Metanephros (tissue), 1 donor: ENCODE measurements around the gene ADGRG6. TPM values are rescaled to one million over a fixed set of nuclear protein-coding genes. Genes with fewer than 3 reads are reported as not detected.

Experiments
- total RNA-seq: library from RNA; depleted of rRNA; stranded (reverse); fragments of >200 nt; gene quantifications from one replicate; pipeline ENCODE4 v1.2.3, GENCODE V29; 2014

ADGRG6 gene
- 37.0 TPM for total RNA-seq

DNA sequence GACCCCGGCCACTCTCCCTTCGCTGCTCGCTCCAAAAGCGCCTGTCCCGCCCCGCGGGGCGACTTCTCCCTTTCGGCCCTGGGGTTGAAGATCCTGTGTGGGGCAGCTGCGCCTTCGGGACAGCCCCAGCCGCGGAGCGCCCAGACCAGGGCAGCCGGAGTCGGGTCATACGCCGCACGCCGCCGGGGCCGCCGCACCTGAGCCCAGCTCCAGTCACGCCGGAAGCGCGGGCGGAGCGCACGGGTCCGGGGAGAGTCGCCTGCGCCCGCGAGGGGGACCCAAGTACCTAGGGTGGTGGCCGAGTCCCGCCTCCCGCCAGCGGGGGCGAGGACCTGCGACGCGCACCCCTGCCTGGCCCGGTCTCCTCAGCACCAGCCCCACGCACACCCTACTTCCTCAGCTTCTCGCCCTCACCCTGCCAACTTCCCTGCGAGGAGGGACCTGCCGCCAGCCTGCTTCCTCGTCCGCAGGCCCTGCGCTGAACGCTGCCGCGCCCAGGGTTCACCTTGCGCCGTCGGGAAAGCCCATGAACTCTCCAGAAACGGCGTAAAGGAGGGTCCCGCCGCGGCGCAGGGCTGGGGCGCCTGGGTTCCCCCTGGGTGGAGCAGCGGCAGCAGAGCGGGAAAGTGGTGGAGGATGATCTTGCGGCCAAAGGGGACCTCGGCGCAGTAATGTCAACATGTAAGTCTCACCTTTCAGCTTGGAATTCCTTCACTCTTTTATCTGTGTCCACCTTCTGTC is at the start of gene ADGRG6:
Gene ADGRG6, plus strand, starts transcription at position 357 of the 741 bp plus-strand sequence. Its CDS starts 323 bp downstream, at position 680.

Other genes starting within 250 kb of the ADGRG6 start
- gene GJE1, start 169.1 kb upstream of the ADGRG6 start, total RNA-seq, result not detected
- 0.29 TPM for gene NMBR, start 154.9 kb upstream of the ADGRG6 start, total RNA-seq
- gene VTA1, start 154.7 kb upstream of the ADGRG6 start, total RNA-seq, result 43.6 TPM